ENCODE data around the gene MUS81.

- TF ChIP-seq TCF7 (IDR thresholded peaks at IDR 0.05; ENCODE audit: borderline replicate concordance) (no peak), CTCF (IDR thresholded peaks at IDR 0.05 in 2 of 3, conservative IDR thresholded peaks at IDR 0.05 in 1 of 3; ENCODE audit: control insufficient read depth in 2 of 3, extremely low read depth in 1 of 3, insufficient read depth in 1 of 3, low read depth in 3 of 3, low read length in 3 of 3) (no peak), GATAD2B (conservative IDR thresholded peaks at IDR 0.05; ENCODE audit: low read depth) (0 out of 2 replicates have a peak, but pooled peaks have one; percentile 37), MAX (IDR thresholded peaks at IDR 0.05; ENCODE audit: low read depth, low read length) (no peak)
Observed at GRCh38 chr11:65894034-65894591, 33.9 kb downstream of the MUS81 start.
